ENCODE measurements around the gene ZNF446. TPM values are rescaled to one million over a fixed set of nuclear protein-coding genes. Genes with fewer than 3 reads are reported as not detected.
A peak's percentile ranks its signal among the peaks of the same experiment; 100 is the strongest.

Gene ZNF446
- total and polyA plus RNA-seq, 9 of the 15 experiments (the other 6 are each of a cell fraction or from before 2014, with no cell fraction given) = 0.07 to 4.8 (median 1.2) TPM

DNA sequence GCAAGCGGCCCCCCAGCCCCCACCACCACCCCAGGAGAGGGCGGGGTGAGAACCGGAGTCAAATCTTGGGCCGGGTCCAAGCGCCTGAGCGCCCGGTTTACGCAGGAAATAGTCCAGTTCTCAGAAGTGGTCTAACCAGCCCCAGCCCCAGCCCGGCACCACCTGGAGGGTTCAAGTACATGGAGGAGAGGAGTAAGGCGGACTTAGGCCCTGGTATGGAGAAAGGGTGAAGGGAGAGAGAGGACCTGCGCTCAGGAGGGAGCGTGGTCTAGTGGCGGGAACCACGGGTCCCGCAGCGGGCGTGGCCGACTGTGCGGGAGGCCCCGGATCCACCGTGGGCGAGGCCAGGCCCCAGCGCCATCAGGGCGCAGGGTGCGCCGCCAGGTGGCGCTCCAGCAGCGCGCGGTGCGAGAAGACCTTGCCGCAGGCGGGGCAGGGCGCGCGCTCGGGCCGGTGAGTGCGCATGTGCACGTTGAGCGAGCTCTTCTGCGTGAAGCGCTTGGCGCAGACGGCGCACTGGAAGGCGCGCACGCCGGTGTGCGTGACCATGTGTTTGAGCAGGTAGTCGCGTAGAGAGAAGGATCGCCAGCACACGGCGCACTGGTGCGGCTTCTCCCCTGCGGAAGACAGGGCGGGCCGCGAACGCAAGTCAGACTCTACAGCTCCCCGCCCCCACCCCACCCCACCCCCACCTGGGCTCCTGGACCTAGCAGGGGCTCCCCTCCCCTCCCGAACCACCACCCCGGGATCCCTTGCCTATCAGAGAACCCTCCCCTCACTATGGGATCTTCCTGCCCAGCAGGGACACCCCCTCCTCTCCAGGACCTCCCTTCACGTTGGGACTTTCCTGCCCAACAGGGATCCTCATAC is 37.8 kb downstream of the ZNF446 start (continued):
- TF ChIP-seq, protein P1, sequence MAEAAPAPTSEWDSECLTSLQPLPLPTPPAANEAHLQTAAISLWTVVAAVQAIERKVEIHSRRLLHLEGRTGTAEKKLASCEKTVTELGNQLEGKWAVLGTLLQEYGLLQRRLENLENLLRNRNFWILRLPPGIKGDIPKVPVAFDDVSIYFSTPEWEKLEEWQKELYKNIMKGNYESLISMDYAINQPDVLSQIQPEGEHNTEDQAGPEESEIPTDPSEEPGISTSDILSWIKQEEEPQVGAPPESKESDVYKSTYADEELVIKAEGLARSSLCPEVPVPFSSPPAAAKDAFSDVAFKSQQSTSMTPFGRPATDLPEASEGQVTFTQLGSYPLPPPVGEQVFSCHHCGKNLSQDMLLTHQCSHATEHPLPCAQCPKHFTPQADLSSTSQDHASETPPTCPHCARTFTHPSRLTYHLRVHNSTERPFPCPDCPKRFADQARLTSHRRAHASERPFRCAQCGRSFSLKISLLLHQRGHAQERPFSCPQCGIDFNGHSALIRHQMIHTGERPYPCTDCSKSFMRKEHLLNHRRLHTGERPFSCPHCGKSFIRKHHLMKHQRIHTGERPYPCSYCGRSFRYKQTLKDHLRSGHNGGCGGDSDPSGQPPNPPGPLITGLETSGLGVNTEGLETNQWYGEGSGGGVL (CRISPR knock-in tag; IDR thresholded peaks at IDR 0.05) = no peak
- TF ChIP-seq CEBPB (tag; IDR thresholded peaks at IDR 0.05) (no peak), ZNF224 (CRISPR knock-in tag; IDR thresholded peaks at IDR 0.05) (no peak), CBX1 (IDR thresholded peaks at IDR 0.05; ENCODE audit: low read depth) (peak; percentile 33; the same call in 1 of the 2 replicates), SMC3 (conservative IDR thresholded peaks at IDR 0.05; ENCODE audit: insufficient read depth, low read depth, low read length) (peak; percentile 80), FIP1L1 (IDR thresholded peaks at IDR 0.05; ENCODE audit: low read depth, low read length, poor library complexity, severe bottlenecking) (peak; percentile 91), TCF7 (IDR thresholded peaks at IDR 0.05; ENCODE audit: borderline replicate concordance) (no peak), MEF2A (IDR thresholded peaks at IDR 0.05; ENCODE audit: control insufficient read depth, low read depth, low read length) (no peak), CCAR2 (IDR thresholded peaks at IDR 0.05; ENCODE audit: low read depth, low read length) (no peak), PML (IDR thresholded peaks at IDR 0.05; ENCODE audit: low read length) (no peak), SETDB1 (IDR thresholded peaks at IDR 0.05; ENCODE audit: low read length) (peak; percentile 63), HCFC1 (IDR thresholded peaks at IDR 0.05; ENCODE audit: low read depth, low read length) (peak; percentile 52), ZNF668 (CRISPR knock-in tag; IDR thresholded peaks at IDR 0.05) (no peak), TBP (optimal IDR thresholded peaks at IDR 0.05; ENCODE audit: low read depth, low read length) (peak; percentile 36), CREM (IDR thresholded peaks at IDR 0.05; ENCODE audit: low read depth) (peak; percentile 63; the same call in 1 of the 2 replicates)
- TF ChIP-seq, protein P2, sequence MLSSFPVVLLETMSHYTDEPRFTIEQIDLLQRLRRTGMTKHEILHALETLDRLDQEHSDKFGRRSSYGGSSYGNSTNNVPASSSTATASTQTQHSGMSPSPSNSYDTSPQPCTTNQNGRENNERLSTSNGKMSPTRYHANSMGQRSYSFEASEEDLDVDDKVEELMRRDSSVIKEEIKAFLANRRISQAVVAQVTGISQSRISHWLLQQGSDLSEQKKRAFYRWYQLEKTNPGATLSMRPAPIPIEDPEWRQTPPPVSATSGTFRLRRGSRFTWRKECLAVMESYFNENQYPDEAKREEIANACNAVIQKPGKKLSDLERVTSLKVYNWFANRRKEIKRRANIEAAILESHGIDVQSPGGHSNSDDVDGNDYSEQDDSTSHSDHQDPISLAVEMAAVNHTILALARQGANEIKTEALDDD (IDR thresholded peaks at IDR 0.05) = no peak; the same call in 1 of the 2 replicates
